Measurements from ENCODE around the gene NSF.

DNA sequence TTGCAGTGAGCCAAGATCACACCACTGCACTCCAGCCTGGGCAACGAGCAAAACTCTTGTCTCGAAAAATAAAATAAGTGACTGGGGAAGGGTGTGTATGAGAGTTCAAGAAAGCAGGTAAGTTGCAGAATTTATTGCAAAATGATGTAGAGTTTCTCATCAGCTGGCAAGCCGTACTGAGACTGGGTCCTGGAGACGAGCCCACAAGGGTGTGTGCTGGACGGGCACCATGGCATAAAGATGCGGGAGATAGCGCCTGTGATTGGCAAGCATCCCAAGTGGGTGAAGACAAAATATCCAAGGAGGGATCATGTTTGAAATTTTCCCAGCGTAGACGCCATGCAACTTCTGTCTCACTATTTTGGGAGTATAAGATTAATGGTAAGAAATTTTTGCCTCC, 168.7 kb downstream of the NSF start:
- TF ChIP-seq, protein P1, sequence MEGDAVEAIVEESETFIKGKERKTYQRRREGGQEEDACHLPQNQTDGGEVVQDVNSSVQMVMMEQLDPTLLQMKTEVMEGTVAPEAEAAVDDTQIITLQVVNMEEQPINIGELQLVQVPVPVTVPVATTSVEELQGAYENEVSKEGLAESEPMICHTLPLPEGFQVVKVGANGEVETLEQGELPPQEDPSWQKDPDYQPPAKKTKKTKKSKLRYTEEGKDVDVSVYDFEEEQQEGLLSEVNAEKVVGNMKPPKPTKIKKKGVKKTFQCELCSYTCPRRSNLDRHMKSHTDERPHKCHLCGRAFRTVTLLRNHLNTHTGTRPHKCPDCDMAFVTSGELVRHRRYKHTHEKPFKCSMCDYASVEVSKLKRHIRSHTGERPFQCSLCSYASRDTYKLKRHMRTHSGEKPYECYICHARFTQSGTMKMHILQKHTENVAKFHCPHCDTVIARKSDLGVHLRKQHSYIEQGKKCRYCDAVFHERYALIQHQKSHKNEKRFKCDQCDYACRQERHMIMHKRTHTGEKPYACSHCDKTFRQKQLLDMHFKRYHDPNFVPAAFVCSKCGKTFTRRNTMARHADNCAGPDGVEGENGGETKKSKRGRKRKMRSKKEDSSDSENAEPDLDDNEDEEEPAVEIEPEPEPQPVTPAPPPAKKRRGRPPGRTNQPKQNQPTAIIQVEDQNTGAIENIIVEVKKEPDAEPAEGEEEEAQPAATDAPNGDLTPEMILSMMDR (IDR thresholded peaks at IDR 0.05) = no peak
- no peak for TF ChIP-seq POLR2A (IDR thresholded peaks at IDR 0.05)

Data from Peyer's patch (tissue), 4 donors.